HG02759 (cell line): ENCODE measurements around the gene KIAA2012.

Experiments
- ATAC-seq: cut with Tn5 transposase; IDR thresholded peaks from one replicate; pipeline ENCODE4 v1.9.1; 2021; ENCODE audit warnings: mild to moderate bottlenecking, moderate library complexity; ENCODE audit not compliant: unreplicated experiment

Gene KIAA2012

DNA sequence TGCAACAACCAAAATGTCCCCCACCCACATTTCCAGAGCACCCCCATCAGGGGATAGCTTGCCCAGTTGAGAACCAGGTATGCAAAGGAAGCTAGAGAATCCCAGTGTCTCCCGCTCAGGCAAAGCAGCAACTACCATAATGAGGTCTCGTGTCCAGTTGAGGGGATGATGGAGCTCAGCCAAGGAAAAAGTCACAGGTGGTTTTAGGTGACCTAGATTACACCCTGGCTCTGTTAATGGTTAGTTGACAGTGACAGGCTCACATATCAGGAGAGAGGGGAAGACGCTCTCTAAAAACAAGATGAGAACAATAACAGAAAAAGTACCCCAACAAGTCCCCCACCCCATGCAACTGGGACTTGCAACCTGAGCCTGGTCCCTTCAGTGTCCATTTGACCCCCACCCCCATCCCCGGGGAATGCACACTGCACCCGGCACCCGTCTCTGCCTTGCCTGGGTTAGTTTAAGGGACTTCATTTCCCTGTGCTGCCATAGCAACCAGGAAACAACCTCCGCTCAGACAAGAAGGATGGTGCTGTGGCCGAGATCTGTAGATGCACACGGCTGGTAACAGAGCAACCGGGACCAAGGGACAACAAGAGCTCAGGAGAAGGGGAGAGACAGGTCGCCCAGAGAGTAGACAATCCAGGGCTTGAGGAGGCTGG is at the start of gene KIAA2012:
TSS of gene KIAA2012 (plus strand) at position 519 of the 665 bp plus-strand sequence. CDS start 373 bp downstream, outside the sequence.
- no peak for ATAC-seq

DNA sequence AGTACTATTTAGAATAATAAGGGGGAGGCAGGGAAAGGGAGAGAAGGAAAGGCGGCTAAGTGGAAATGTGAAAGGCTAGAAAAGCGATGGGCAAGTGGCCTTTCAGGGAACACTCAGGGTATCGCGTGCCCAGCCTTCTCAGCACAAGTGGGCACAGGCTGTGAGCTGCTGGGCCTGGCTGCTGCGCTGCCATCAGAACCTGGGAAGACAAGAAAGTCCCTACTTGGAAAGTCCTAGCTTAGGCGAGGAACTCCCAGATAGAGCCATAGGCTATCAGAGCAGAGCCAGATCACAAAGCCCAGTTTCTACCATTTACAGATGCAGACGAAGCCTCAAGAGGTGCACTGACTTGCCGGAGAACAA is 49.2 kb upstream of the KIAA2012 start:
- ATAC-seq, result no peak

DNA sequence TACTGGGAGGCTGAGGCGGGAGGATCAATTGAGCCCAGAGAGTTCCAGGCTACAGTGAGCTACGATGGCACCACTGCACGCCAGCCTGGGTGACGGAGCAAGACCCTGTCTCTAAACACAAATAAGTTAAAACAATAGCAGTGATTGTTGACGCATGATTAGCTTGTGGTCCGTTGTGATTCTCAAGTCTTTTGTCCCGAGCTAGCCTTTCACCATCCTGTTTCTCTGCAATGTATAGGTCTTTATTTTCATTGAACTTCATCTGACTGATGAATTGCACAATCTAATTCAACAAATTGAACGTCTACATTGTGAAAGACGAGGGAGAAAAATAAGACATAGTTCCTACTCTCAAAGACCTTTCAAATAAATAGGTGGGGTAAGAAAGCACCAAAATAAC is 48.2 kb upstream of the KIAA2012 start:
- ATAC-seq, result no peak

DNA sequence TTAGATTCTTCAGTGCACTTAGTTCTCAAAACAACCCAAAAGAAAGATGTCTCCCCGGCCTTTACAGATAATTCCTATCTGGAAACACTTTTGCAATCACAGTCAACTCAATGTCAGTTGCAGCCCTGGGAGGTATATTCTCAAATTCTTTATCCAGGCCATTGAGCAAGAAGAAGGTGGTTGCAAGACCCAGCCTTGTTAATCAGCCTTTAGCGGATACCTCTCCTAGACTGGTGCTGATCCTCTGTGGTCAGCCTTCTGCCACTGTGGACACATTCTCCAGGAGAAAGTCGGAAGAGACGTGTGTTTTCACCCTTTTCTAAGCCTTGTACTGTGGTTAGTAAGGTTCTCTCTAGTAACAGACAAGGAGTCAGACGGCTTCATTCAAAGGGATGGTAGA is 47.2 kb upstream of the KIAA2012 start:
- no peak for ATAC-seq

DNA sequence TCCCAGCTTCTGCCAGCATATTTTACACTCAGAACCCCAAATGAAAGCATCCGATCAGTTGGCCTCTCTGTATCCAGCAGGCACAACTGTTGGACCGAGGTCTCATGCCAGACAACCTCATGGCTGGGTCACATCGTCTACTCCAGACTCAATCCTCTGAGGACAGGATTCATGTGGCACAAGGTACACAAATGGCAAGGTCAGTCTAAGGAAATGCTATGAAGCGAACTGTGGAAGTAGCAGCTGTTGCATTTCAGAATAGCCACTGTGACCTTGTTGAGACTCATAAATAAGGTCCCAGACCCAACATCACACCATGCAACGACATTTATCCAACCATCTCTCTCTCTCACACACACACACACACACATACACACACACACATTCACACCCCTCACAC is 46.5 kb upstream of the KIAA2012 start:
- ATAC-seq, result no peak

DNA sequence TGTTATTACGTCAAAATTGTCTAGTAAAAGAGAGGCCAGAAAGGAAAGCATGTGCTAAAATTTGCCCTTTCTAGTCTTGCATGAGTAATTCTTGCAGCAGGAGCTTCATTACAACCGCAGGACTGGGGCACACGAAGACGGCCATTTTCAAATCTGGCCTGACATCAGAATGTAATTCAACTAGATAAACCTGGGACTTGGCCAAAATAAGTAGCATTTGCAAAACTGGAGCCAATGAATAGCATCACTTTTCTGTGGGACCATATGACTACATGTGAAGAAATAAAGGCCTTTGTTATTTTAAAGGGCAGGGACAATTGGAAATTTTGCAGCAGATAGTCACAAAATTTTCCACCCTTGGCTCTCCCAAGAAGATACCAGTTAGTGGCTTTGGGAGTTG is 42.4 kb upstream of the KIAA2012 start:
- no peak for ATAC-seq

DNA sequence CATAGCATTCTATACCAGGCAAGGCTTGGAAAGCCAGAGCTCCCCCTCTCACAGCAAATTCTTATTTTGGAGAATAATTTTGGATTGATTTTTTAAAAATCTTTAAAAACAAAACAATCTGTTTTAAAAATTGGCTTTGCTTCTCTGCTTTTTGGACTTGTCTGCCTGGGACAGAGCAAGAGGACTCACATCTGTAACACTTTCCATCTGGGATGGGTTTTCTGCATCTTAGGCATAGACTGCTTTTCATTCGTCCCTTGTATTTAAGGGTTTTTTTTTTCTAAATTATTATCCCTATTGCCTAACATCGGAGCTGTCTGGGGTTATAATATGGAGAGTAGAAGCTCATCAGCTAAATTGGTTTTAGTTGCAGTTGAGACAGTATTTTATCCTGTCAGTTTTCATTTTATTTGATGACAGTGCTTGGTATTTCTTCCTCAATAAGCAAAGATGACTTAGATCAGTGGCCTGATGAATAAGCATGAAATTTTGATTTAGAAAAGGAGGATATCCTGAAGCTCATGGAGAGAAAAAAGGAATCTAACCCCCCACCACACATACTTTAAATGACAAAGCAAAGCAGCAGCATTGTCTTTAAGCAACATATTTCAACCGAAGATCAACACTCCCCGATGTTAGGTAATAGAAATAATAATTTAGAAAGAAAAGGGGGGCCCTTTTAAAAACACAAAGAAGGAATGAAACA is 41.7 kb upstream of the KIAA2012 start:
- ATAC-seq, result no peak

DNA sequence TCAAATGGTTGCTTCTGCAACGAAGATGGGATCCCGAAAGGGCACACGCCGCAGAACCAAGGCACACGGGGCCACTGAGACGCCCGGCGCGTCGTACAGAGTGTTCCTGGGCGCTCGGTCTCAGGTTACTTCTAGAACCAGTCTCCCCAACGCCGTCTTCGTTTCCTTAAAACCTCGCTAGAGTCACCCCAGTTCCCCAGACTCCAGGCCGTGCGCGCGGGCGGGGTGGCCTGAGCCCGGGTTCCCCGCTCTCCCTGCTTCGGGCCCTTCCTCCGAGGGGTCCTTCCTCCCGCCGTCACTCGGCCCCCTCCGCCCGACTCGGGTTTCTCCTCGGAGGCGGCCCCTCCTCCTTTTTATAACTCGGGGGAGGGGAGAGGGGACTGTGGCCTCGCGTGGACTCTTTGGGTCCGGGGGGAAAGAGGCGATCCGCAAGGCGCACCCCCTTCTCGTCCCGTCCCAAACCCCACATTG is 40.2 kb upstream of the KIAA2012 start:
- ATAC-seq, result peak; percentile 2

DNA sequence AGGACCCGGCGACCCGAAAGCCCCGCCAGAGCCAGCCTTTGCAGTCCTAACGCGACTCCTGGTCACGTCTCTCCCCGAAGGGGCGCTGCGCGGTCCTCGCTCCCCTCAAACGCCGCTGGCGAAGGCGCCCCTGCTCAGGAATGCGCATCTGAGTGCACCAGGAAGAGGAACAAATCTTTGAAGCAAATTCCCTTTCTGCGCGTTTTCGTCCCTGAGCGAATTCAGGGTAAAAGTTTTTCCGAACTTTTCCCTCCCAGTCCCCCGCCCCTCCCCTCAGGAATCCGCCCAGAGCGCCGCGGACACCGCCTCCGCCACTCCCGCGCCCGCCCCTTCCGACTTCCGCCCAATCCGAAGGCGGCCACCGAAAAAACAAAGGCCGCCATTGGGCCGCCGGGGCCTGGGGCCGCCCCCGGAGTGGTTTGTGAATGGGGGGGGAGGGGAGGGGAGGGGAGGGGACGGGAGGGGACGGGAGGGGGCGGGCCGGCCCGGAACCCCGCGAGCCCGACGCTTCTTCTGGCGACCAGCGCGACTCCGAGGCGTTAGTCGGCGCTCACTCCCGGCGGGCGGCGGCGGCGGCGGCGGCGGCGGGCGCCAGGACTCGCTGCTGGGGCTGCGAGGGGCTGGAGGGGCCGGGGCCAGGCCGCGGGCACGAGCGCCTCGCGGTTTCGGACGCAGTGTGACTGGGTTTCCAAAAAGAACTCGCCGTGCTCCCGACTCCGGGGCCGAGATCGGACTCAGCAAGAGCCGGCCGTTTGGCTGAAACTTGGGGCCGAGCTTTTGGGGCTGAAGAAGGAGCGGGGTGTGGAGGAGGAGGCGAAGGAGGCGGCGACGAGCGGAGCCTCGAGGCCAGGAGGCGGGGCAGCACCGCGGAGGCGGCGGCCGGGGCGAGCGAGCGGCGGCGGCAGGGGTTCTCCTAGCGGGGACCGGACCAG is 39.5 kb upstream of the KIAA2012 start, which contains the start of gene FZD7:
TSS of gene FZD7 (plus strand) at position 539 of the 932 bp plus-strand sequence. CDS start 793 bp downstream, outside the sequence.
- ATAC-seq, result peak; percentile 84

DNA sequence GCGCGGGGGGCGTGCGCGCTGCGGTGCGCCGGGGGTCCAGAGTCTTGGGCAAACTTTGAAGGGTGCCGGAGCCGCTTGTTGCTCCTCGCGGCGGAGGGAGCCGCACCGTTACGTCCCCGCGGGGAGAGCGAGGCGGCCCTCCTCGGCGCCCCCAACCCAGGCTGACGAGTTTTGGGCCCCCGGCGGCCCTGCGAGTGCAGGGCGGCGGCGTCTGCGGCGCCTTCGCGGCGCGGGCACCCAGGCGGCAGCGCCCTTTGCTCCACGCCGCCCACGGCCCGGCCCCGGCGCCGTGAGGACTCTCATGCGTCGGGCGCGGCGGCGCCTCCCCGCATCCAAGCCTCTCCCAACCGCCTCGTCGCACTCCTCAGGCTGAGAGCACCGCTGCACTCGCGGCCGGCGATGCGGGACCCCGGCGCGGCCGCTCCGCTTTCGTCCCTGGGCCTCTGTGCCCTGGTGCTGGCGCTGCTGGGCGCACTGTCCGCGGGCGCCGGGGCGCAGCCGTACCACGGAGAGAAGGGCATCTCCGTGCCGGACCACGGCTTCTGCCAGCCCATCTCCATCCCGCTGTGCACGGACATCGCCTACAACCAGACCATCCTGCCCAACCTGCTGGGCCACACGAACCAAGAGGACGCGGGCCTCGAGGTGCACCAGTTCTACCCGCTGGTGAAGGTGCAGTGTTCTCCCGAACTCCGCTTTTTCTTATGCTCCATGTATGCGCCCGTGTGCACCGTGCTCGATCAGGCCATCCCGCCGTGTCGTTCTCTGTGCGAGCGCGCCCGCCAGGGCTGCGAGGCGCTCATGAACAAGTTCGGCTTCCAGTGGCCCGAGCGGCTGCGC is 38.6 kb upstream of the KIAA2012 start:
- ATAC-seq, result peak; percentile 24

DNA sequence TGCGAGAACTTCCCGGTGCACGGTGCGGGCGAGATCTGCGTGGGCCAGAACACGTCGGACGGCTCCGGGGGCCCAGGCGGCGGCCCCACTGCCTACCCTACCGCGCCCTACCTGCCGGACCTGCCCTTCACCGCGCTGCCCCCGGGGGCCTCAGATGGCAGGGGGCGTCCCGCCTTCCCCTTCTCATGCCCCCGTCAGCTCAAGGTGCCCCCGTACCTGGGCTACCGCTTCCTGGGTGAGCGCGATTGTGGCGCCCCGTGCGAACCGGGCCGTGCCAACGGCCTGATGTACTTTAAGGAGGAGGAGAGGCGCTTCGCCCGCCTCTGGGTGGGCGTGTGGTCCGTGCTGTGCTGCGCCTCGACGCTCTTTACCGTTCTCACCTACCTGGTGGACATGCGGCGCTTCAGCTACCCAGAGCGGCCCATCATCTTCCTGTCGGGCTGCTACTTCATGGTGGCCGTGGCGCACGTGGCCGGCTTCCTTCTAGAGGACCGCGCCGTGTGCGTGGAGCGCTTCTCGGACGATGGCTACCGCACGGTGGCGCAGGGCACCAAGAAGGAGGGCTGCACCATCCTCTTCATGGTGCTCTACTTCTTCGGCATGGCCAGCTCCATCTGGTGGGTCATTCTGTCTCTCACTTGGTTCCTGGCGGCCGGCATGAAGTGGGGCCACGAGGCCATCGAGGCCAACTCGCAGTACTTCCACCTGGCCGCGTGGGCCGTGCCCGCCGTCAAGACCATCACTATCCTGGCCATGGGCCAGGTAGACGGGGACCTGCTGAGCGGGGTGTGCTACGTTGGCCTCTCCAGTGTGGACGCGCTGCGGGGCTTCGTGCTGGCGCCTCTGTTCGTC is 37.7 kb upstream of the KIAA2012 start:
- ATAC-seq, result no peak

DNA sequence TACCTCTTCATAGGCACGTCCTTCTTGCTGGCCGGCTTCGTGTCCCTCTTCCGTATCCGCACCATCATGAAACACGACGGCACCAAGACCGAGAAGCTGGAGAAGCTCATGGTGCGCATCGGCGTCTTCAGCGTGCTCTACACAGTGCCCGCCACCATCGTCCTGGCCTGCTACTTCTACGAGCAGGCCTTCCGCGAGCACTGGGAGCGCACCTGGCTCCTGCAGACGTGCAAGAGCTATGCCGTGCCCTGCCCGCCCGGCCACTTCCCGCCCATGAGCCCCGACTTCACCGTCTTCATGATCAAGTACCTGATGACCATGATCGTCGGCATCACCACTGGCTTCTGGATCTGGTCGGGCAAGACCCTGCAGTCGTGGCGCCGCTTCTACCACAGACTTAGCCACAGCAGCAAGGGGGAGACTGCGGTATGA is 37.1 kb upstream of the KIAA2012 start:
- ATAC-seq, result no peak

DNA sequence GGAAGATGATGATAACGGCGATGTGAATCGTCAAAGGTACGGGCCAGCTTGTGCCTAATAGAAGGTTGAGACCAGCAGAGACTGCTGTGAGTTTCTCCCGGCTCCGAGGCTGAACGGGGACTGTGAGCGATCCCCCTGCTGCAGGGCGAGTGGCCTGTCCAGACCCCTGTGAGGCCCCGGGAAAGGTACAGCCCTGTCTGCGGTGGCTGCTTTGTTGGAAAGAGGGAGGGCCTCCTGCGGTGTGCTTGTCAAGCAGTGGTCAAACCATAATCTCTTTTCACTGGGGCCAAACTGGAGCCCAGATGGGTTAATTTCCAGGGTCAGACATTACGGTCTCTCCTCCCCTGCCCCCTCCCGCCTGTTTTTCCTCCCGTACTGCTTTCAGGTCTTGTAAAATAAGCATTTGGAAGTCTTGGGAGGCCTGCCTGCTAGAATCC is 36.4 kb upstream of the KIAA2012 start:
- ATAC-seq, result no peak

DNA sequence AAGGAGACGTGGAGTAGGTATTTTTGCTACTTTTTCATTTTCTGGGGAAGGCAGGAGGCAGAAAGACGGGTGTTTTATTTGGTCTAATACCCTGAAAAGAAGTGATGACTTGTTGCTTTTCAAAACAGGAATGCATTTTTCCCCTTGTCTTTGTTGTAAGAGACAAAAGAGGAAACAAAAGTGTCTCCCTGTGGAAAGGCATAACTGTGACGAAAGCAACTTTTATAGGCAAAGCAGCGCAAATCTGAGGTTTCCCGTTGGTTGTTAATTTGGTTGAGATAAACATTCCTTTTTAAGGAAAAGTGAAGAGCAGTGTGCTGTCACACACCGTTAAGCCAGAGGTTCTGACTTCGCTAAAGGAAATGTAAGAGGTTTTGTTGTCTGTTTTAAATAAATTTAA is 36.0 kb upstream of the KIAA2012 start:
- ATAC-seq, result no peak

DNA sequence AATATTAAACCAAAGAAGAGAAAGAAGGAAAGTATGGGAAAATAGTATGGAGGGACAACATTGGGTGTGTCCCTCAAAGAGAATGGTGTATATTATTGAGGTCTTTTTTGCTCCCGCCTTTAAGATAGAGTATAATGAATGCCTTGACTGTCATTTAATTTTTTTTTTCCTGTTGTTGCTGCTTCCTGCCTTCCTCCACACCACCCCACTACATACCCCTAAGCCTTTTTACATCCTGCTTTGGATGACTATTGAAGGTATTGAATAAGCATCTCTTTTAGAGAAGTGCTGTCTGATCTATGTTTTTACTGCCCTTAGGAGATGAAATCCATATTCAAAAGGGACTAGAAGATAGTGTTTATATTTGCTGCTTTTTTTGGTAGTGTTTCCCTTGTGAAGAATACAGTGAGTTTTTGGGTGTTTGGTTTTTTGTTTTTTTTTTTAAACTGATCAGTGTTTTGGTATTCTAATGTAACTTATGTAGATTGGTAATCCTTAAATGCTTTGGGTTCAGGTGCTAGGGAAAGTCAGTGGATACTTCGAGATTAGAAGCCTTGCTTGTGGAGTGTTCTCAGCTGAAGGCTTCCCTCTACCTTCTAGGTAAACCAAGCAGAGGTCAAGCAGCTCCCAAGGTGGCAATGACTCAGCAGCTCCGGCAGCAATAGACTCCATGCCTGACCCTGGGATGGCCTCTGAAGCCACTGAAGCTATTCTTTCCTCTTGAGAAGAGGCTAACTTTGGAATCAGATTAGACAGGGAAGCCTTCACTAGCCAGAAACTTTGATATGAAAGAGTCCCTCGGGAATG is 34.4 kb upstream of the KIAA2012 start:
- ATAC-seq, result no peak

DNA sequence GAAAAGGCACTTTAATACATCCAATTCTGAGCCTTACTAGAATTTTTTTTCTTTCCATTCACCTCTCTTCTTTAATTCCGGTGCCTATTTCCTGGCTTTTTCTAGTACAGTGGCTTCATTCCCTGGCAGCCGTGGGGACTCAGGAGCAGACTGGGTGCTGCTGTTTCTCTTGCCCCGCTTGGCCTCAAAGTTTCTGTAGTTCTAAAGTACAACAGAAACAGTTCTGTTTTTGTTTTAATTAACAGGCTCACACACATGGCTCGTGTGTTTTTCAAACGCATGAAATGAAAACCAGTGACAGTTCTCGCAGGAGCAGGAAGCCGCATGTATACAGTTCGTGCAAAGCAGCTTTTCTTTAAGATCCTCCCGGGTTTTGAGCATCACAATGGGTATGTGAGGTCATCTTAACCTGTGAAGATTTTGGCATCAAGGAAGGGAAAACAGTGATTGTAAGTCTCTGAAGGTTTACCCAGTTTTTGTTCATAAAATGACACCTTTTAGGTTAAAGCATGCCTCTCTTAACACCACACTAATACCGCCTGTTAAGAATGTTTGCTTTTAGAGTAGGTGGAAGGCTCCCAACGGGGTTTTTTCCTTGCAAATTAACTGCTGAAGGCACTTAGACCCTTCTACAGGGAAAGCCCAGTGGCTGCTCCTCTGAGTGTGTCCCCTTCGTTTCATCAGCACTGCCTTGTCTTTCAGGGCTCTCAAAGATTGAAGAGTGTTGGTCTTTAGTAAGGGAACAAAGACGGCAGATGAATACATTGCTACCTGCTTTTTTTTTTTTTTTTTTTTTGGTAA is 33.6 kb upstream of the KIAA2012 start:
- no peak for ATAC-seq

DNA sequence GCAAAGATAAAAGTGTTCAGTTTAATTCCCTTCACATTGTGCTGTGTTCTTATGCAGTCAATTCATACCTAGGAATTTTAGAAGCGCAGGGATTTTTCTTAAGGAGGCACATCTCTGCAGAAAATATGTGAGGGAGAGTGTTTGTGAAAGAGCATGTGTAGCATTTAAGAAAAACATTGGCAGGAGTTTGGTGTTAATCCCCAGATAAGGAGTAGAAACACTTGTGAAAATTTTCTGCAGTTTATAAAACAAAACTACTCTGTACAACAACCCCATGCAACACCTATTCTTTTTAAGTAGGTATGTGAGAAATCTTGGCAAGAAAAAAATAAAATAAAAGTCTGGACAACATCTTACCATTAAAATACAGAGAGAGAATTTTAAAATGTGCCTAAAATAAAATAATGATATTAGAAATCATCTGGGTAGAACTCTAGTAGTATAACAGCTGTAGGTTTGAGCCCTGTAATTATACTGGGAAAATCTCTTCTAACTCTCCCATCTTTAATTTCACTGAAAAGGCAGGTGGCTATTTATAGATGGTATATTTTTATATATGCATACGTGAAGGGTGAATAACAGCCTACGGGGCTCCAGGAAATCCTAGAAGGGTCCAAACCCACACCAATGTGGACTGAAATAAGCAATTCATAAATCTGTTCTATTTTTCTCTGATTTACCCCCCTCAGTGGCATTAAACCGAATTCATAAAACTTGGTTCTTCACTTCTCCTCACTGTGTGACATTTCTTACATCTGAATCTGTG is 32.8 kb upstream of the KIAA2012 start:
- ATAC-seq, result no peak
